Effector memory CD8-positive, alpha-beta T cell (primary cell): ENCODE results near the gene PCP2.
A peak's percentile ranks its signal among the peaks of the same experiment; 100 is the strongest.

Experiments
- ATAC-seq: fragments of 150-1000 bp; cut with Tn5 transposase; replicated peaks from 2 replicates; pipeline ENCODE4 v1.10.0; 2021; ENCODE audit warnings: mild to moderate bottlenecking, moderate library complexity
- DNase-seq, 3 experiments: peaks; one replicate each; pipeline ENCODE4 v3.0.0; 2021
- H3K27ac Mint-ChIP-seq, 2 donors: one replicate each; pipeline ENCODE4 v1.8.0; 2022; ENCODE audit warnings: mild to moderate bottlenecking in 2 of 2, mixed read lengths in 2 of 2, moderate library complexity in 2 of 2
- H3K27me3 Mint-ChIP-seq, 2 donors: one replicate each; pipeline ENCODE4 v1.8.0; 2022; ENCODE audit warnings: mixed read lengths in 2 of 2
- H3K36me3 Mint-ChIP-seq: one replicate; pipeline ENCODE4 v1.8.0; 2022; ENCODE audit warnings: mild to moderate bottlenecking, moderate library complexity, mixed read lengths; ENCODE audit not compliant: insufficient read depth
- H3K4me1 Mint-ChIP-seq, 2 donors: one replicate each; pipeline ENCODE4 v1.8.0; 2022; ENCODE audit warnings: low read depth in 2 of 2, mixed read lengths in 2 of 2
- H3K4me3 Mint-ChIP-seq, 2 donors: one replicate each; pipeline ENCODE4 v1.8.0; 2022; ENCODE audit warnings: mild to moderate bottlenecking in 2 of 2, mixed read lengths in 2 of 2, moderate library complexity in 2 of 2
- H3K9me3 Mint-ChIP-seq, 2 donors: one replicate each; pipeline ENCODE4 v1.8.0; 2022; ENCODE audit warnings: mixed read lengths in 2 of 2

PCP2 gene

GRCh38 chr19:7672522-7672921 lies 39.0 kb upstream of the PCP2 start:
- peaks cover 66 to 86% of the 10 kb centered on the region in 2 donors for H3K27me3 Mint-ChIP-seq
- ATAC-seq: no peak

GRCh38 chr19:7670790-7671189 lies 37.3 kb upstream of the PCP2 start:
- H3K4me3 Mint-ChIP-seq: peak overlapping the region in 1 of 2 donors; percentile 19
- H3K9me3 Mint-ChIP-seq: no peaks in the 10 kb centered on the region
- ATAC-seq (peak; percentile 26), DNase-seq (no peak)
- peaks cover 62 to 85% of the 10 kb centered on the region in 2 donors for H3K27me3 Mint-ChIP-seq
- H3K4me1 Mint-ChIP-seq: peaks cover 5 to 11% of the 10 kb centered on the region in 2 donors
- H3K27ac Mint-ChIP-seq: peak overlapping the region in 1 of 2 donors; percentile 44
- peaks cover 7% of the 10 kb centered on the region for H3K36me3 Mint-ChIP-seq

More at GRCh38 chr19:7672522-7672921, 39.0 kb upstream of the PCP2 start:
- DNase-seq: no peak
- no peaks in the 10 kb centered on the region for H3K9me3 Mint-ChIP-seq
- peaks cover 5 to 19% of the 10 kb centered on the region in 2 donors for H3K4me1 Mint-ChIP-seq
- H3K27ac Mint-ChIP-seq: no peak overlapping the region
- peaks cover 1% of the 10 kb centered on the region for H3K36me3 Mint-ChIP-seq
- H3K4me3 Mint-ChIP-seq: no peak overlapping the region

- Mint-ChIP-seq H3K4me3 (peak overlapping the region in 1 of 2 donors; percentile 19), H3K9me3 (no peaks in the 10 kb centered on the region), H3K27me3 (peaks cover 64 to 81% of the 10 kb centered on the region in 2 donors), H3K27ac (no peak overlapping the region), H3K36me3 (peaks cover 7% of the 10 kb centered on the region), H3K4me1 (peaks cover 5 to 11% of the 10 kb centered on the region in 2 donors)
- ATAC-seq: peak; percentile 72
- no peak for DNase-seq
Observed at GRCh38 chr19:7670150-7670783, 36.7 kb upstream of the PCP2 start.

GRCh38 chr19:7669641-7670040 lies 36.1 kb upstream of the PCP2 start:
- Mint-ChIP-seq H3K4me3 (no peak overlapping the region), H3K36me3 (peaks cover 7% of the 10 kb centered on the region), H3K4me1 (peaks cover 5 to 11% of the 10 kb centered on the region in 2 donors), H3K27ac (no peak overlapping the region), H3K27me3 (peaks cover 64 to 81% of the 10 kb centered on the region in 2 donors), H3K9me3 (no peaks in the 10 kb centered on the region)
- no peak for DNase-seq
- no peak for ATAC-seq

GRCh38 chr19:7668842-7669241 lies 35.3 kb upstream of the PCP2 start, which contains the start of gene RETN:
Gene RETN (plus strand): TSS chr19:7669049. CDS start chr19:7669327, 278 bp downstream.
- peaks cover 56 to 74% of the 10 kb centered on the region in 2 donors for H3K27me3 Mint-ChIP-seq
- ATAC-seq: no peak

GRCh38 chr19:7665076-7665475 lies 31.6 kb upstream of the PCP2 start:
- DNase-seq: no peak
- Mint-ChIP-seq H3K27me3 (peaks cover 27 to 45% of the 10 kb centered on the region in 2 donors), H3K4me1 (peaks cover under 1 to 3% of the 10 kb centered on the region in 2 donors), H3K4me3 (no peak overlapping the region), H3K36me3 (peaks cover 7% of the 10 kb centered on the region), H3K27ac (no peak overlapping the region), H3K9me3 (no peaks in the 10 kb centered on the region)
- ATAC-seq: no peak

More at GRCh38 chr19:7668842-7669241, 35.3 kb upstream of the PCP2 start, which contains the start of gene RETN:
- H3K9me3 Mint-ChIP-seq: no peaks in the 10 kb centered on the region
- no peak within 1 kb of the TSS for H3K4me3 Mint-ChIP-seq
- H3K27ac Mint-ChIP-seq: no peak within 1 kb of the TSS
- H3K4me1 Mint-ChIP-seq: peaks cover 5 to 11% of the 10 kb centered on the region in 2 donors
- DNase-seq: no peak
- peaks cover 7% of the 10 kb centered on the region for H3K36me3 Mint-ChIP-seq

GRCh38 chr19:7663706-7664105 lies 30.2 kb upstream of the PCP2 start:
- H3K27me3 Mint-ChIP-seq: peaks cover 18 to 32% of the 10 kb centered on the region in 2 donors
- no peak overlapping the region for H3K4me3 Mint-ChIP-seq
- no peak for DNase-seq
- H3K9me3 Mint-ChIP-seq: no peaks in the 10 kb centered on the region
- no peak for ATAC-seq
- no peak overlapping the region for H3K27ac Mint-ChIP-seq
- peaks cover 9% of the 10 kb centered on the region for H3K36me3 Mint-ChIP-seq
- H3K4me1 Mint-ChIP-seq: no peaks in the 10 kb centered on the region

GRCh38 chr19:7662657-7663056 lies 29.1 kb upstream of the PCP2 start:
- Mint-ChIP-seq H3K27me3 (peaks cover 18 to 27% of the 10 kb centered on the region in 2 donors), H3K27ac (no peak overlapping the region), H3K36me3 (peaks cover 9% of the 10 kb centered on the region), H3K4me1 (peaks cover 2 to 4% of the 10 kb centered on the region in 2 donors), H3K9me3 (no peaks in the 10 kb centered on the region), H3K4me3 (no peak overlapping the region)
- DNase-seq (no peak), ATAC-seq (no peak)

- ATAC-seq (no peak), DNase-seq (no peak)
- H3K4me3 Mint-ChIP-seq: no peak overlapping the region
- H3K4me1 Mint-ChIP-seq: peaks cover 4 to 5% of the 10 kb centered on the region in 2 donors
- H3K27me3 Mint-ChIP-seq: peaks cover 14 to 23% of the 10 kb centered on the region in 2 donors
- H3K27ac Mint-ChIP-seq: no peak overlapping the region
- peaks cover 2% of the 10 kb centered on the region for H3K36me3 Mint-ChIP-seq
- H3K9me3 Mint-ChIP-seq: no peaks in the 10 kb centered on the region
Observed at GRCh38 chr19:7661744-7662538, 28.4 kb upstream of the PCP2 start.

- H3K27me3 Mint-ChIP-seq: peaks cover 0 to 9% of the 10 kb centered on the region in 2 donors
- H3K9me3 Mint-ChIP-seq: no peaks in the 10 kb centered on the region
- peaks cover 5 to 6% of the 10 kb centered on the region in 2 donors for H3K4me1 Mint-ChIP-seq
- peak overlapping the region in 1 of 2 donors; percentile 46 for H3K27ac Mint-ChIP-seq
- DNase-seq (no peak), ATAC-seq (peak; percentile 76)
- peak overlapping the region; percentile 53 to 56 for H3K4me3 Mint-ChIP-seq
- H3K36me3 Mint-ChIP-seq: peaks cover 7% of the 10 kb centered on the region
Observed at GRCh38 chr19:7658219-7658686, 24.7 kb upstream of the PCP2 start.

- no peaks in the 10 kb centered on the region for H3K9me3 Mint-ChIP-seq
- H3K27ac Mint-ChIP-seq: no peak overlapping the region
- peaks cover 0 to 8% of the 10 kb centered on the region in 2 donors for H3K27me3 Mint-ChIP-seq
- DNase-seq (no peak), ATAC-seq (peak; percentile 62)
- H3K4me3 Mint-ChIP-seq: no peak overlapping the region
- H3K4me1 Mint-ChIP-seq: peaks cover 10 to 13% of the 10 kb centered on the region in 2 donors
- peaks cover 7% of the 10 kb centered on the region for H3K36me3 Mint-ChIP-seq
Observed at GRCh38 chr19:7657131-7657751, 23.7 kb upstream of the PCP2 start.

- DNase-seq (no peak), ATAC-seq (no peak)
- Mint-ChIP-seq H3K36me3 (peaks cover 11% of the 10 kb centered on the region), H3K9me3 (no peaks in the 10 kb centered on the region), H3K27me3 (no peaks in the 10 kb centered on the region), H3K4me3 (no peak overlapping the region), H3K27ac (peak overlapping the region; percentile 6 to 64), H3K4me1 (peaks cover 14 to 16% of the 10 kb centered on the region in 2 donors)
Observed at GRCh38 chr19:7655581-7655980, 22.1 kb upstream of the PCP2 start.

GRCh38 chr19:7654401-7654800 lies 20.9 kb upstream of the PCP2 start:
- DNase-seq (no peak), ATAC-seq (no peak)
- H3K4me1 Mint-ChIP-seq: peaks cover 14 to 16% of the 10 kb centered on the region in 2 donors
- no peak overlapping the region for H3K27ac Mint-ChIP-seq
- no peaks in the 10 kb centered on the region for H3K9me3 Mint-ChIP-seq
- H3K36me3 Mint-ChIP-seq: peaks cover 8% of the 10 kb centered on the region
- no peak overlapping the region for H3K4me3 Mint-ChIP-seq
- no peaks in the 10 kb centered on the region for H3K27me3 Mint-ChIP-seq
